Natural killer cell (primary cell): Measurements from ENCODE around the gene GOLGA6A. TPM values are rescaled to one million over a fixed set of nuclear protein-coding genes. Genes with fewer than 3 reads are reported as not detected.

ENCODE experiments used
- ATAC-seq, 3 donors: fragments of 150-1000 bp in 2 of 3; fragments of 200-7000 bp in 1 of 3; cut with Tn5 transposase; 1 replicate in 1 of 3; 2 replicates in 2 of 3; pipeline ENCODE4 v1.10.0; 2021; ENCODE audit warnings: mild to moderate bottlenecking in 2 of 3, moderate library complexity in 2 of 3
- DNase-seq, 2 donors: peaks; one replicate each; pipeline versions ENCODE4 v3.0.0 to v3.0.0-alpha.2; 2013 to 2021; ENCODE audit warnings: mixed read lengths in 1 of 2
- H3K27ac ChIP-seq: one replicate; pipeline ENCODE4 v1.5.1; 2013; ENCODE audit warnings: mild to moderate bottlenecking, low read length
- H3K27me3 ChIP-seq: one replicate; pipeline ENCODE4 v1.6.1; 2013; ENCODE audit warnings: low read length; ENCODE audit not compliant: control insufficient read depth, insufficient read depth
- H3K36me3 ChIP-seq: one replicate; pipeline ENCODE4 v1.6.1; 2013; ENCODE audit warnings: low read length; ENCODE audit not compliant: control insufficient read depth, insufficient read depth
- H3K4me1 ChIP-seq: one replicate; pipeline ENCODE4 v1.6.1; 2013; ENCODE audit warnings: low read length; ENCODE audit not compliant: control insufficient read depth, insufficient read depth
- H3K4me3 ChIP-seq: one replicate; pipeline ENCODE4 v1.5.1; 2013; ENCODE audit warnings: low read length
- H3K9me3 ChIP-seq: one replicate; pipeline ENCODE4 v1.6.1; 2013; ENCODE audit warnings: low read length; ENCODE audit not compliant: control insufficient read depth, insufficient read depth
- H3K27ac Mint-ChIP-seq, 2 donors: one replicate each; pipeline ENCODE4 v1.8.0; 2022; ENCODE audit warnings: mild to moderate bottlenecking in 2 of 2, mixed read lengths in 2 of 2, moderate library complexity in 1 of 2
- H3K27me3 Mint-ChIP-seq, 2 donors: one replicate each; pipeline ENCODE4 v1.8.0; 2022; ENCODE audit warnings: low read depth in 2 of 2, mixed read lengths in 2 of 2
- H3K36me3 Mint-ChIP-seq: one replicate; pipeline ENCODE4 v1.8.0; 2022; ENCODE audit warnings: mixed read lengths
- H3K4me1 Mint-ChIP-seq, 2 donors: one replicate each; pipeline ENCODE4 v1.8.0; 2022; ENCODE audit warnings: mixed read lengths in 2 of 2
- H3K4me3 Mint-ChIP-seq: one replicate; pipeline ENCODE4 v1.8.0; 2022; ENCODE audit warnings: mild to moderate bottlenecking, moderate library complexity, mixed read lengths
- H3K9me3 Mint-ChIP-seq, 2 donors: one replicate each; pipeline ENCODE4 v1.8.0; 2022; ENCODE audit warnings: mixed read lengths in 2 of 2
- WGBS: methylation state at CpG from one replicate; pipeline ENCODE4 v1.1.7; 2013; ENCODE audit warnings: missing lambda C conversion rate; ENCODE audit not compliant: insufficient coverage; 5-methylcytosine and 5-hydroxymethylcytosine counted together
- intact Hi-C: fragments of 100-400 bp; cut with micrococcal nuclease; formaldehyde crosslinking; loops from one replicate; pipeline ENCODE4 v1.14.2; 2022
- total RNA-seq, 4 donors: library from RNA; stranded (reverse); fragments of 120-200 nt in 1 of 4; gene quantifications; one replicate each; pipeline versions ENCODE4 v1.2.3 to v1.2.4, GENCODE V29; 2013 to 2022
- TF ChIP-seq, protein P1 (sequence below): fragments of 200-600 bp; IDR thresholded peaks from one replicate; pipeline ENCODE4 v1.8.0; 2022; ENCODE audit warnings: antibody characterized with exemption

The GOLGA6A gene
- total RNA-seq, 3 donors from 2014 or later (not counting 1 experiment from before 2014, with no cell fraction given) = 0.16 to 0.82 TPM; not detected in 1

DNA sequence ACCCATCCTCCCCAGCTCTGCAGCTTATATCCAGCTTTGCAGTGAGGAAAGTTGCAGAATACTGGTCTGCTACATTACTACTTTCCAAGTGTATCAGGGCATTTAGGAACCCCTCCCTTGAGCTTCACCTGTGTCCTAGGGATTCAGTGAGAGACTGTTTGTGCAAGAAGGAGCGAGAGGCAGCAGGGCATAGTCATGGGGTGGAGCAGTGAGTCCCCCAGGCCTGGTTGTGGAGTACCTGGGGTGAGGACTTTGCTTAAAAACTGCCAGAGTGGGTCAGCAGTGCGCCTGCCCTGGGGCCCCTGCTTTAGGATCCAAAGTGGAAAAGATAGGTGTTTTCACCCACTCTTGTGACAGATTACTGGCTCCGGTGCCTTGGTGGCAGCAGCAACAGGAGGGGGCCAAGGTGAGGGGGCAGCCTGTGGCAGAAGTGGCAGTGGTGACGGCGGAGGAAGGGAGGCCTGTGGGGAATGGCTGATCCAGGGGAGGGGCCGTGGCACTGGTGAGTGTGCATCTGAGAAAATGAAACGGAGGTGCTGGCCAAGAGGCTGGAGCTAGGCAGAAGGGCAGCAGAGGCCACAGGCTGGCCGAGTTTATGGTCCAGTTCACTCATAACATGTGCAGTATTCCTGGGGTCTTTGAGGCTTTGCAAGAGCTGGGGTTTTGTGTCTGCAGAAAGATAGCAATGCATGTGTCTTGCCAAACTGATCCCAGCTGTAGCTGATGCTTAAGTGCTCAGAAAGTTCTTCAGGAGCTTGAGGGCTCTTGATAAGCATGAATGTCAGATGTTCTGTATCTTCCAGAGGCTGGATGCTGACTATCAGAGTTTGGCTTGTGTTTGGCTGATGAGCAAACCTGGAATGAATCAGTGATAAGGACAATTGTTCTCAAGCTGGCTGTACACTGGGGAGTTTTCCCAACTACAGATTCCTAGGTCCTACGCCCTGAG lies 43.4 kb downstream of the GOLGA6A start:
- 88% methylated on average over 9 of the region's 9 CpGs for WGBS
- Mint-ChIP-seq H3K36me3 (no peaks in the 10 kb centered on the region), H3K9me3 (no peaks in the 10 kb centered on the region), H3K4me1 (peaks cover 0 to 7% of the 10 kb centered on the region in 2 donors), H3K4me3 (no peak overlapping the region), H3K27me3 (no peaks in the 10 kb centered on the region), H3K27ac (peak overlapping the region; percentile 9 to 51)
- Histone ChIP-seq H3K27me3 (no peaks in the 10 kb centered on the region), H3K9me3 (no peaks in the 10 kb centered on the region), H3K4me1 (no peaks in the 10 kb centered on the region), H3K4me3 (no peak overlapping the region), H3K27ac (no peak overlapping the region), H3K36me3 (peaks cover 47% of the 10 kb centered on the region)
- ATAC-seq = no peak
- TF ChIP-seq, protein P1, sequence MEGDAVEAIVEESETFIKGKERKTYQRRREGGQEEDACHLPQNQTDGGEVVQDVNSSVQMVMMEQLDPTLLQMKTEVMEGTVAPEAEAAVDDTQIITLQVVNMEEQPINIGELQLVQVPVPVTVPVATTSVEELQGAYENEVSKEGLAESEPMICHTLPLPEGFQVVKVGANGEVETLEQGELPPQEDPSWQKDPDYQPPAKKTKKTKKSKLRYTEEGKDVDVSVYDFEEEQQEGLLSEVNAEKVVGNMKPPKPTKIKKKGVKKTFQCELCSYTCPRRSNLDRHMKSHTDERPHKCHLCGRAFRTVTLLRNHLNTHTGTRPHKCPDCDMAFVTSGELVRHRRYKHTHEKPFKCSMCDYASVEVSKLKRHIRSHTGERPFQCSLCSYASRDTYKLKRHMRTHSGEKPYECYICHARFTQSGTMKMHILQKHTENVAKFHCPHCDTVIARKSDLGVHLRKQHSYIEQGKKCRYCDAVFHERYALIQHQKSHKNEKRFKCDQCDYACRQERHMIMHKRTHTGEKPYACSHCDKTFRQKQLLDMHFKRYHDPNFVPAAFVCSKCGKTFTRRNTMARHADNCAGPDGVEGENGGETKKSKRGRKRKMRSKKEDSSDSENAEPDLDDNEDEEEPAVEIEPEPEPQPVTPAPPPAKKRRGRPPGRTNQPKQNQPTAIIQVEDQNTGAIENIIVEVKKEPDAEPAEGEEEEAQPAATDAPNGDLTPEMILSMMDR = no peak
- intact Hi-C loops = no loop called here
- no peak for DNase-seq

DNA sequence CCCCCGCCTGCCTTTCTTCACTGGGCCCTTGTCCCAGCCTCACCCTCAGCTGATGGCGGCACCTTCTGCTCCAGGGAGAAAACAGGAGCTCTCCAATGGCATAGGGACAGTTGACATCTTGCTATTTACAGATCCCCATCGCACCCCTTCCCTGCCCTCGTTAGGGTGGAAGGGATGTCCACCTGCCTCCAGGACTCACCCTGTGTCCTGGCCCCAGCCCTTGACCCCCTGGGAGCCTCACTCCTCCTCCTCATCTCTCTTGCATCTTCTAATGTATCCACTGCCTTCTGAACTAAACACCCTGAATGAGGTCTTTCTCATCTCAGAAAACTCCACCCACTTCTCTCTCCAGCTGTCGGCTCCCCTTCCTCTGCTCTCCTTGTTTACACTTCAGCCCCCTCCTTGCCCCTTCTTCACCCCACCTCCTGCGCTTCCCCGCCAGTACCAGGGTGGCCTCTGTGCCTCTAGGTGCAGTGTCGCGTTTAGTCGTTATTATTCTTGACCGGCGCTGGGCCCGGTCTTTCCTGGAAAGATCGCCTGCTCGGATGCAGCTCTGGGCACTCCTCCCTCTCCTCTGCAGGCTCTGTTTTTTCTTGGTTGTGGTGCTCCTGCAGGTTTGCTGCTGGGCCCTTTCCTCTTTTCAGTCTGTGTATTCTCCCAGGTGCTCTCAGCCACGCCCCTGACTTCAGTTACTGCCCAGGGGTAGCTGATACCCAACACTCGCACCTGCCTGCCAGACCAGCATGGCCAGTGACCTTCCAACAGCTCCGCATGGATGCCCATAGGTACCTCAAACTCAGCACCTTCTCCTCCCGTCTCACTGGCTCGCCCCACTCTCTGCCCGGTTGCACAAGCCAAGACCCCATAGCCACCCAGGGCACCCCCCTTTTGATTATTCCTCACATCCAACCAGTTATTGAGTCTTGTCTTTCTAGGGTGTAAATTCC lies 44.9 kb downstream of the GOLGA6A start:
- intact Hi-C loops = no loop called here
- no peak for ATAC-seq

DNA sequence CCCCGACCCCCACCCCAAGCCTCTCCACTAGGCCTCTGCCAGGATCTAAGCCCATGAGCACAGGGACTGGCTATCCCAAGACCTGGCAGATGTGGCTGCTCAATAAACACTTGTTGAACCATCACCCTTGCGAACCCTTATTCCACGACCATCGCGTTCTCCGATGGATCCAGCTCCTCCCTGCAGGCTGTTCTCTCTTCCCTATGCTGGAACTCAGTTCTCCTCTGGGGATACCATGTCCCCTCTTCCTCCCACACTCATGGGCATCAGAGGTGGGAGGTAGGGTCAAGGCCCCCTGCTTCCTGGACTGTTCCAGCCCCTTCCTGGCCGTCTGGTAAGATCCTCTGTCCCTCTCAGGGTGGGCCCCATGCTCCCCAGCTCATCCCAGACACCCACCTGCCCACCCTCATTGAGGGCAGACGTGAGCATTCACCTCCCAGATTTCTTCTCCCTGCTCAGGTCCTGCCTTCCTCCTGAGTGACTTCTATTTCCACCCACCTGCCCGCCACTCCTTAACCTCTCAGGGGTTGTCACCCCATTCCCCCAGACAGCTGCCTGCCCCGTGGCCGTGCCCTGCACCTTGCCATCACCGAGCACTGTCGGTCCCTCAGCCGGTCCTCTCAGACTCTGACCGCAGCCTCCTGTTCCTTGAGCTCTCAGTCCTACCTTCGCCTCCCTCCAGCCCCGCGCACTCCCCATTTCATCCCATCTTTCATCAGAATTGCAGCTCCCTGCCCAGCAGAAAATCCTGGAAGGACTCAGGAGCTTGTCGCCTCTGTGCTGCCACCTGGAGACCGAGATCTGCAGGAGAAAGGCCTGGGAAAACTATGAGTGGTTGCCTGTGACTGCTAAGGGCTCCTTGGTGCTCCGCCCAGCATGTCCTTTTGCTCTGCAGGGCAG lies 45.8 kb downstream of the GOLGA6A start:
- no peaks in the 10 kb centered on the region for H3K9me3 Mint-ChIP-seq

More for the DNA sequence above, 44.9 kb downstream of the GOLGA6A start:
- TF ChIP-seq, protein P1 = no peak
- WGBS = 96% methylated on average over 21 of the region's 21 CpGs
- Histone ChIP-seq H3K4me3 (no peak overlapping the region), H3K4me1 (no peaks in the 10 kb centered on the region), H3K36me3 (peaks cover 55% of the 10 kb centered on the region), H3K27ac (no peak overlapping the region), H3K9me3 (no peaks in the 10 kb centered on the region), H3K27me3 (no peaks in the 10 kb centered on the region)
- no peaks in the 10 kb centered on the region for H3K36me3 Mint-ChIP-seq
- peak overlapping the region in 1 of 2 donors; percentile 23 for H3K27ac Mint-ChIP-seq
- H3K27me3 Mint-ChIP-seq = no peaks in the 10 kb centered on the region
- H3K9me3 Mint-ChIP-seq = no peaks in the 10 kb centered on the region
- H3K4me3 Mint-ChIP-seq = no peak overlapping the region
- peaks cover 0 to 7% of the 10 kb centered on the region in 2 donors for H3K4me1 Mint-ChIP-seq
- no peak for DNase-seq

More for the DNA sequence above, 45.8 kb downstream of the GOLGA6A start:
- no peaks in the 10 kb centered on the region for H3K4me1 ChIP-seq
- H3K4me3 ChIP-seq = no peak overlapping the region
- H3K9me3 ChIP-seq = no peaks in the 10 kb centered on the region
- H3K36me3 Mint-ChIP-seq = no peaks in the 10 kb centered on the region
- ATAC-seq = no peak
- H3K36me3 ChIP-seq = peaks cover 61% of the 10 kb centered on the region
- no peak for DNase-seq
- no peak overlapping the region for H3K27ac ChIP-seq
- WGBS = 97% methylated on average over 21 of the region's 21 CpGs
- H3K27me3 Mint-ChIP-seq = no peaks in the 10 kb centered on the region
- TF ChIP-seq, protein P1 = no peak
- intact Hi-C loops = no loop called here
- peak overlapping the region in 1 of 2 donors; percentile 23 for H3K27ac Mint-ChIP-seq
- H3K4me1 Mint-ChIP-seq = peaks cover 0 to 7% of the 10 kb centered on the region in 2 donors
- H3K27me3 ChIP-seq = no peaks in the 10 kb centered on the region
- H3K4me3 Mint-ChIP-seq = no peak overlapping the region
